Measurements from ENCODE around the gene TAGLN.
"Not testable (repeated sequence)": the region's sequence is repeated elsewhere in the genome, so short reads cannot be mapped to it uniquely, and the experiment has no call there.

TAGLN gene

GRCh38 chr11:117180661-117181585 lies 18.2 kb upstream of the TAGLN start:
- peak; percentile 66 for DNase-seq

DNA sequence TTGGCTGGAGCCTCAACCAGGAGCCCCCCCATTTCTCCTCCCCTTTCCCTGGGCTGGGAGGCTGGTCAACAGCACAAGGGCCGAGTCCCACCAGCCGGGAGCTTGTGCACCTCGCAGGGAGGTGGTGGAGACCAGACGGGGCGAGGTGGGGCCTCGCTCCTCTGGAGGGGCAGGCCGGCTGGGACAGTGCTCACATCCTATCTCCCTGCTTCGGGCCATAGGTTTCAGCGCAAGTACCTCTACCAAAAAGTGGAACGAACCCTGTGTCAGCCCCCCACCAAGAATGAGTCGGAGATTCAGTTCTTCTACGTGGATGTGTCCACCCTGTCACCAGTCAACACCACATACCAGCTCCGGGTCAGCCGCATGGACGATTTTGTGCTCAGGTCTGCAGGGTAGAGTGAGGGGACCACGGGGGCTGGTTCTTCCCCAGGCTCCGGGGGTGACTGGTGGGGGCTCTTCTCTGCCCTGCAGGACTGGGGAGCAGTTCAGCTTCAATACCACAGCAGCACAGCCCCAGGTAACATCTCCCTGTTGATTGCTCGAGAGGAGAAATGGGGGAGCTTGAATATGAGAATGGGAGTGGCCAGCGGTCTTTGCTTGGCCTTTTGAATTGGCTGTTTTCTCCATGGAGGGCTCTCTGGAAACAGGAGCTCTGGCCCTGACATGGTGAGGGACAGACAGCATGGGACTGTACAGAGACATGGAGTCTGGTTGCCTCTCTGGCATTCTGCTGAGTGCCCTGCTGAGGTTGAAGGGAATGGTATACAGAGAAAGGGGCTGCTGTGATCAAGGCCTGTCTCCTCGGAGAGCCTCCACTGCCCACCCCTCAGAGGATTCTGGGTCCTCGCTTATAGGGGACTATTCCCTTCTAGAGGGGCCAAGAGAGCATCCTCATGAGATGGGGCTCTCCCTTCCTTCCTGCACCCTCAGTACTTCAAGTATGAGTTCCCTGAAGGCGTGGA lies 17.3 kb upstream of the TAGLN start:
- DNase-seq = peak; percentile 16

GRCh38 chr11:117182551-117182935 lies 16.6 kb upstream of the TAGLN start:
- DNase-seq = no peak

DNA sequence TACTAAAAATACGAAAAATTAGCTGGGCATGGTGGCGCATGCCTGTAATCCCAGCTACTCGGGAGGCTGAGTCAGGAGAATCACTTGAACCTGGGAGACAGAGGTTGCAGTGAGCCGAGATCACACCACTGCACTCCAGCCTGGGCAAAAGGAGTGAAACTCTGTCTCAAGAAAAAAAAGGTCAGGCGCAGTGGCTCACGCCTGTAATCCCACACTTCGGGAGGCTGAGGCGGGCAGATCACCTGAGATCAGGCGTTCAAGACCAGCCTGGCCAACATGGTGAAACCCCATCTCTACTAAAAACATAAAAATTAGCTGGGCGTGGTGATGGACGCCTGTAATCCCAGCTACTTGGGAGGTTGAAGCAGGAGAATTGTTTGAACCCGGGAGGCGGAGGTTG lies 16.0 kb upstream of the TAGLN start:
- DNase-seq = not testable (repeated sequence)

- DNase-seq = no peak
Measured at GRCh38 chr11:117183724-117184349, 15.3 kb upstream of the TAGLN start.

DNA sequence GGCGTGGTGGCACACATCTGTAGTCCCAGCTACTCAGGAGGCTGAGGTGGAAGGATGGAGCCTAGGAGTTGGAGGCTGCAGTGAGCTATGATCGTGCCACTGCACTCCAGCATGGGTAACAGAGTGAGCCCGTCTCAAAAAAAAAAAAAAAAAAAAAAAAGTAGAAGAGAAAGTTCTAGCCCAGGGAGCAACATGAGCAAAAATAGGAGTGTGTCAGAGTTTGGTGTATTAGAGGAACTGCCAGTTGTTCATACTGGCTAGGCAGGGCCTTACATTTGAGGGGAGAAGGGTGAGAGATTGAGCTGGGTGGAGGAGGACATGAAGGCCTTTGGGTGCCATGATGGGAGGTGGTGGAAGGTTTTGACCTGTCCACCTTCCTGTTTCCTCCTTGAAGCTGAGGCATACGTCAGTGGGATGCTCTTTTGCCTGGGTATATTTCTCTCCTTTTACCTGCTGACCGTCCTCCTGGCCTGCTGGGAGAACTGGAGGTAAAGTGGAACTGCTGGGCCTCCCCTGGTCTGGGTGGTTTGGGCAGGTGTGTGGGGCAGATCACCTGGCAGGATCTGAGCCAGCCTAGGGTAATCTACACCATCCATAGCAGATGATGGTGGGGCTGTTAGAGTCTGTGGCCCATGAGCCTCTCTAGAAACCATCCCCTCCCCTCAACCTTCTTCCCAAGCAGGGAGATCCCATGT lies 13.3 kb upstream of the TAGLN start:
- DNase-seq = peak; percentile 10

DNA sequence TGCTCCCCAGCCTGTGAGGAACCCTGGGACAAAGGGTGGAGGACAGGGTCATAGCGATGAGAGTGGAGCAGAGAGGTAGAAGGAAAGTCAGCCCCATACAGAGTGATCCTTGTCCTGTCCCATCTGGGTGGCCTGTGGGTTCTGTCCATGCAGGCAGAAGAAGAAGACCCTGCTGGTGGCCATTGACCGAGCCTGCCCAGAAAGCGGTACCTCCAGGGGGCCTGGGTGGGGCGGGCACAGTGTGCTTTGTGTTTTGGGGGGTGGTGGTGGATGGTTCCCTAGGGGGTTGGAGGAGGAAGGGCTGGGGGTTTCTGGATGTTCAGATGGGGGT lies 12.8 kb upstream of the TAGLN start:
- no peak for DNase-seq

GRCh38 chr11:117187007-117187406 lies 12.2 kb upstream of the TAGLN start:
- DNase-seq = peak; percentile 9

DNA sequence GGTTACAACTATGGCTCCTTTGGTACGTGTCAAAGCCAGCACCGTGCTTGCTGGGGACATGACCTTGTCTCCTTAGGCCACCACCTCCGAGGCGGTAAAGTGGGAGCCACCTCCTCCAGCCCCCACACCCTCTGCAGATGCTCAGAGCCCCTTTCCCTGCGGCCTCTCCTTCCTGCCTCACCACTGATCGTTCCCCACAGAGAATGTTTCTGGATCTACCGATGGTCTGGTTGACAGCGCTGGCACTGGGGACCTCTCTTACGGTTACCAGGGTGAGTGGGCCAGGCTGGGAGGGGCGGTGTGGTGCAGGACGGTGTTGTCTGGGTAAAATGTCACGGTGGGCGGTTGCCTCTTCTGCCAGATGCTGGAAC lies 11.8 kb upstream of the TAGLN start:
- no peak for DNase-seq

GRCh38 chr11:117187799-117188481 lies 11.2 kb upstream of the TAGLN start:
- DNase-seq = peak; percentile 11

DNA sequence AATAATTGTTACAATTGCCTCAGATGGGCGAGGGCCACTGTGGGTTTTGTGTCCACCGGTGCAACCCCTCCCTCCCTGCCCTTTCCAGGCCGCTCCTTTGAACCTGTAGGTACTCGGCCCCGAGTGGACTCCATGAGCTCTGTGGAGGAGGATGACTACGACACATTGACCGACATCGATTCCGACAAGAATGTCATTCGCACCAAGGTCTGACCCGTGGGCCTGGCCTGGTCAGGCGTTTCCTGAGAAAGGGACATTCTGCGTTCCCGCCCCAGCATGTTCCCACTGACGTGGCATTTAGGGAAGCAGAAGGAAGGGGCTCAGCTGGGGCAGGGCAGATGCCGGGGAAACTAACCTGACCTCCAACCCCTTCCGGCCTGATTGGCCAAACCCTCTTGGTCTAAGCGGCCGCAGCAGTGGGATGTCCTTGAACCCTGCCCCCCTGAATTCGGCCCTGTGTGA lies 10.5 kb upstream of the TAGLN start:
- peak; percentile 9 for DNase-seq

GRCh38 chr11:117189191-117189940 lies 9.8 kb upstream of the TAGLN start:
- peak; percentile 15 for DNase-seq

GRCh38 chr11:117189941-117190544 lies 9.1 kb upstream of the TAGLN start:
- peak; percentile 16 for DNase-seq

DNA sequence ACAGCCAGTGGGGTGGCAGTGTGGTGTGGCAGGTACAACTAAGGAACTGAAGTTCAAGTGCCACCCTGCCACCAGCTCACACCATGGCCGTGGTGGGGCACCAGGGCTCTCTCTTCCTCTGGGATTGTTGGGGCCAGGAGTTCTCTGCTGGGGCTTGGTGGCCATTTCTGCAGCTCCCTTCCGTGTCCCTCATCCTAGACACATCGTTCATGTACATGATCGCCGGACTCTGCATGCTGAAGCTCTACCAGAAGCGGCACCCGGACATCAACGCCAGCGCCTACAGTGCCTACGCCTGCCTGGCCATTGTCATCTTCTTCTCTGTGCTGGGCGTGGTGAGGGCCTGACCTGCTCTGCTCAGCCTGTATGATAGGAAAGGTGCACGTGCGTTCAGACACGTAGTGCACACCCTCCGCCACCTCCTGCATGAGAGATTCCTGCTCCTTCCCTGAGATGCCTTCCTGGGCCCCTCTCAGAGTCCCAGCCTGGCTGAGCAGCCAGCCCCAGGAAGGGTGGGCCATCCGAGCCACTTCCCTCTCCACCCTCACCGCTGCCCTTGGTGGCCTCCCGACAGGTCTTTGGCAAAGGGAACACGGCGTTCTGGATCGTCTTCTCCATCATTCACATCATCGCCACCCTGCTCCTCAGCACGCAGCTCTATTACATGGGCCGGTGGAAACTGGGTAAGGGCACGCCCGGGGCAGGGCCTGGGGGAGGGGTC lies 7.3 kb upstream of the TAGLN start:
- DNase-seq = no peak

GRCh38 chr11:117192401-117192875 lies 6.7 kb upstream of the TAGLN start:
- DNase-seq = no peak

DNA sequence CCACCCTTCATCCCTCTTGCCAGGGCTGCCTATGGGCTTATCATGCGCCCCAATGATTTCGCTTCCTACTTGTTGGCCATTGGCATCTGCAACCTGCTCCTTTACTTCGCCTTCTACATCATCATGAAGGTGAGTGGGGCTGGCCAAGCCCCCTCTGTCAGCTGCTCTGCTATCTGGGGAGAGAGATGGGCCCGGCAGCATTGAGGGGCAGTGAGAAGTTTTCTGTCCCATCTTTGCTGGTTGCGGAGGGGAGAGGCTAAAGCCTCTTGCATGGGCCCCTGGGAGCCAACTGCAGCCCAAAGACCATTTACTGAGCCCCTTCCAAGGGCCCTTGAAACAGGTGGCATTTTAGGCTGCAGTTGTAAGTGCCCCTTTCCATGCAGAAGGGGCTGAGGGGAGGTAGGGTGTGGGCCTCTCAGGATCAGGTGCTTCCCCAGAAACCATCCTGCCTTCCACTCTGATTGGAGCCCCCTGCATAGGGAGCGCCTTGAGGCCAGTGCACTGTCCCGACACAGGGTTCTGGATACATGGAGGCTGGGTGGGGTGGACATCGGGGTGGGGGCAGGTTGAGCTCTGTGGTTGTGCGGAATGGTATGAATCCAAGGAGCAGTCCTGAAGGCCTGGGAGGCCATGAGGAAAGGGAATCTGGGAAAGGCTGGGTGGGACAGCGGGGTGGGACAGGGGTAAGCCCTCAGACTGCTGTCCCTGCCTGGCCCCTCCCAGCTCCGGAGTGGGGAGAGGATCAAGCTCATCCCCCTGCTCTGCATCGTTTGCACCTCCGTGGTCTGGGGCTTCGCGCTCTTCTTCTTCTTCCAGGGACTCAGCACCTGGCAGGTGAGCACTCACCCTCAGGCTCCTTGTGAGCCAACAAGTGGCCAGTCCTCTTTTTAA lies 5.8 kb upstream of the TAGLN start:
- DNase-seq = no peak

GRCh38 chr11:117194267-117194666 lies 4.9 kb upstream of the TAGLN start:
- DNase-seq = no peak

- no peak for DNase-seq
Measured at GRCh38 chr11:117195258-117195657, 3.9 kb upstream of the TAGLN start.

GRCh38 chr11:117195761-117196160 lies 3.4 kb upstream of the TAGLN start:
- no peak for DNase-seq

Measured in right hindlimb (tissue), 1 donor.